GM23338 (cell line): ENCODE measurements around the gene XXYLT1. TPM values are rescaled to one million over a fixed set of nuclear protein-coding genes. Genes with fewer than 3 reads are reported as not detected.

Experiments used
- ATAC-seq: fragments of 200-7000 bp; cut with Tn5 transposase; 3 replicates; pipeline ENCODE4 v1.9.1; 2020
- DNase-seq: peaks from one replicate; pipeline ENCODE4 v3.0.0-alpha.2; 2015; ENCODE audit warnings: low spot score
- H2AFZ ChIP-seq: fragments of 200-600 bp; sonication (generic); 2 replicates; pipeline ENCODE4 v1.8.0; 2016; ENCODE audit warnings: antibody characterized with exemption, mild to moderate bottlenecking, moderate library complexity
- H3F3A ChIP-seq: fragments of 200-600 bp; sonication (generic); replicated peaks from 2 replicates; pipeline ENCODE4 v1.8.0; 2017; ENCODE audit warnings: antibody characterized with exemption, mixed run types, low read depth
- H3K27ac ChIP-seq: fragments of 200-600 bp; sonication (generic); 2 replicates; pipeline ENCODE4 v1.6.1; 2016; ENCODE audit warnings: low read depth
- H3K27me3 ChIP-seq: fragments of 200-600 bp; sonication (generic); 2 replicates; pipeline ENCODE4 v1.8.0; 2016; ENCODE audit warnings: mild to moderate bottlenecking, mixed run types, moderate library complexity; ENCODE audit not compliant: insufficient read depth
- H3K36me3 ChIP-seq: fragments of 200-600 bp; sonication (generic); 2 replicates; pipeline ENCODE4 v1.8.0; 2016; ENCODE audit warnings: mild to moderate bottlenecking; ENCODE audit not compliant: insufficient read depth
- H3K4me1 ChIP-seq: fragments of 200-600 bp; sonication (generic); 2 replicates; pipeline ENCODE4 v1.8.0; 2016; ENCODE audit warnings: mild to moderate bottlenecking, moderate library complexity; ENCODE audit not compliant: insufficient read depth
- H3K4me2 ChIP-seq: fragments of 200-600 bp; sonication (generic); 2 replicates; pipeline ENCODE4 v1.7.1; 2017; ENCODE audit warnings: mixed run types
- H3K4me3 ChIP-seq: fragments of 200-600 bp; sonication (generic); 2 replicates; pipeline ENCODE4 v1.6.1; 2016; ENCODE audit warnings: mixed run types
- H3K79me2 ChIP-seq: fragments of 200-600 bp; sonication (generic); replicated peaks from 2 replicates; pipeline ENCODE4 v1.8.0; 2017; ENCODE audit warnings: mild to moderate bottlenecking; ENCODE audit not compliant: insufficient read depth
- H3K9me2 ChIP-seq: fragments of 200-600 bp; sonication (generic); 2 replicates; pipeline ENCODE4 v1.8.0; 2017; ENCODE audit not compliant: insufficient read depth
- H4K20me1 ChIP-seq: fragments of 200-600 bp; sonication (generic); replicated peaks from 2 replicates; pipeline ENCODE4 v1.8.0; 2017; ENCODE audit warnings: mild to moderate bottlenecking; ENCODE audit not compliant: insufficient read depth
- H3K27ac Mint-ChIP-seq: 2 replicates; pipeline ENCODE4 v1.8.0; 2020; ENCODE audit warnings: inconsistent platforms, mild to moderate bottlenecking, moderate library complexity, mixed read lengths
- H3K27me3 Mint-ChIP-seq: 3 replicates; pipeline ENCODE4 v1.8.0; 2022; ENCODE audit warnings: low read depth, mild to moderate bottlenecking, moderate library complexity, mixed read lengths, inconsistent platforms; ENCODE audit not compliant: insufficient read depth, poor library complexity
- H3K36me3 Mint-ChIP-seq: 3 replicates; pipeline ENCODE4 v1.8.0; 2021; ENCODE audit warnings: low read depth, mild to moderate bottlenecking, inconsistent platforms, moderate library complexity, mixed read lengths
- H3K4me1 Mint-ChIP-seq: 3 replicates; pipeline ENCODE4 v1.8.0; 2020; ENCODE audit warnings: mild to moderate bottlenecking, inconsistent platforms, mixed read lengths
- H3K4me3 Mint-ChIP-seq: 3 replicates; pipeline ENCODE4 v1.8.0; 2021; ENCODE audit warnings: moderate library complexity, mild to moderate bottlenecking, inconsistent platforms, mixed read lengths
- H3K9me3 Mint-ChIP-seq: 3 replicates; pipeline ENCODE4 v1.8.0; 2020; ENCODE audit warnings: moderate library complexity, mild to moderate bottlenecking, inconsistent platforms, mixed read lengths
- ETS1 ChIP-seq: IDR thresholded peaks from 2 replicates; pipeline ENCODE4 v1.6.1; 2016; ENCODE audit warnings: antibody characterized with exemption
- EZH2phosphoT487 ChIP-seq: fragments of 200-600 bp; sonication (generic); IDR thresholded peaks from one replicate; pipeline ENCODE4 v1.8.1; 2018; ENCODE audit warnings: antibody characterized with exemption; ENCODE audit not compliant: unreplicated experiment
- JUNB ChIP-seq: IDR thresholded peaks from one replicate; pipeline ENCODE4 v1.6.1; 2016; ENCODE audit warnings: antibody characterized with exemption; ENCODE audit not compliant: unreplicated experiment
- POLR2AphosphoS5 ChIP-seq: IDR thresholded peaks from 2 replicates; pipeline ENCODE4 v1.6.1; 2016; ENCODE audit warnings: antibody characterized with exemption, low read depth
- REST ChIP-seq: IDR thresholded peaks from one replicate; pipeline ENCODE4 v1.6.1; 2018; ENCODE audit warnings: antibody characterized with exemption; ENCODE audit not compliant: unreplicated experiment
- STAT1 ChIP-seq: IDR thresholded peaks from one replicate; pipeline ENCODE4 v1.6.1; 2016; ENCODE audit warnings: antibody characterized with exemption; ENCODE audit not compliant: unreplicated experiment
- ZNF114 ChIP-seq: fragments of 250-450 bp; sonication (Bioruptor Pico); IDR thresholded peaks from 2 replicates; pipeline ENCODE4 v1.5.0; 2020; ENCODE audit warnings: mild to moderate bottlenecking, moderate library complexity
- ZNF331 ChIP-seq: fragments of 250-450 bp; sonication (Bioruptor Pico); IDR thresholded peaks from 2 replicates; pipeline ENCODE4 v1.5.0; 2020; ENCODE audit warnings: low read depth, mild to moderate bottlenecking, moderate library complexity
- polyA plus RNA-seq: library from polyadenylated mRNA; unstranded; fragments of >200 nt; fragmentation: Nextera tagmentation; extraction: Ambion mirVana; gene quantifications from 2 replicates; pipeline ENCODE4 v1.2.1, GENCODE V29; 2016
- total RNA-seq: library from RNA; depleted of rRNA; stranded (reverse); fragments of >200 nt; shearing (Covaris generic); gene quantifications from 2 replicates; pipeline ENCODE4 v1.2.3, GENCODE V29; 2014

The XXYLT1 gene
- total and polyA plus RNA-seq, 2 experiments from 2014 or later = 13.5 to 34.8 TPM

GRCh38 chr3:195040094-195040493, 230.9 kb downstream of the XXYLT1 start:
- no peak overlapping the region for H3K27ac ChIP-seq
- no peak overlapping the region for H3K4me2 ChIP-seq
- no peak overlapping the region for H3K4me3 ChIP-seq
- no peaks in the 10 kb centered on the region for H3K9me2 ChIP-seq
- no peak overlapping the region for H3K27ac Mint-ChIP-seq
- peaks cover 45% of the 10 kb centered on the region for H3K4me1 Mint-ChIP-seq
- no peak for ATAC-seq
- H3K79me2 ChIP-seq = no peaks in the 10 kb centered on the region
- TF ChIP-seq ETS1 = no peak
- no peak overlapping the region for H3K4me3 Mint-ChIP-seq
- H3K36me3 Mint-ChIP-seq = no peaks in the 10 kb centered on the region
- no peaks in the 10 kb centered on the region for H3K36me3 ChIP-seq
- no peak for DNase-seq
- no peaks in the 10 kb centered on the region for H3F3A ChIP-seq
- no peaks in the 10 kb centered on the region for H3K27me3 ChIP-seq
- H4K20me1 ChIP-seq = no peaks in the 10 kb centered on the region
- H3K9me3 Mint-ChIP-seq = peaks cover 6% of the 10 kb centered on the region; the same call in 2 of the 3 replicates
- H2AFZ ChIP-seq = no peak overlapping the region
- H3K27me3 Mint-ChIP-seq = peaks cover 18% of the 10 kb centered on the region
- H3K4me1 ChIP-seq = peaks cover 9% of the 10 kb centered on the region

GRCh38 chr3:195039180-195039843, 231.6 kb downstream of the XXYLT1 start:
- Histone ChIP-seq H3F3A (no peaks in the 10 kb centered on the region), H3K27me3 (no peaks in the 10 kb centered on the region), H3K79me2 (no peaks in the 10 kb centered on the region), H3K4me2 (peak overlapping the region; percentile 26; the same call in 1 of the 2 replicates), H3K36me3 (no peaks in the 10 kb centered on the region), H3K27ac (no peak overlapping the region), H3K9me2 (no peaks in the 10 kb centered on the region), H4K20me1 (no peaks in the 10 kb centered on the region), H3K4me1 (peaks cover 14% of the 10 kb centered on the region), H2AFZ (peak overlapping the region; percentile 38; the same call in 1 of the 2 replicates), H3K4me3 (no peak overlapping the region)
- Mint-ChIP-seq H3K4me1 (peaks cover 47% of the 10 kb centered on the region), H3K36me3 (no peaks in the 10 kb centered on the region), H3K27me3 (peaks cover 21% of the 10 kb centered on the region), H3K4me3 (no peak overlapping the region; the same call in 2 of the 3 replicates), H3K9me3 (peaks cover 6% of the 10 kb centered on the region; the same call in 2 of the 3 replicates), H3K27ac (peak overlapping the region; percentile 45; the same call in 1 of the 2 replicates)
- ATAC-seq (no peak), DNase-seq (no peak)
- no peak for TF ChIP-seq ZNF114
- TF ChIP-seq EZH2phosphoT487 = no peak
- no peak for TF ChIP-seq JUNB
- TF ChIP-seq REST = no peak
- no peak for TF ChIP-seq ETS1
- TF ChIP-seq ZNF331 (CRISPR knock-in tag) = no peak
- no peak for TF ChIP-seq STAT1
- no peak for TF ChIP-seq POLR2AphosphoS5
